Gastroesophageal sphincter (tissue), 3 donors: ENCODE results near the gene FBXW2.

ENCODE experiments used
- CTCF ChIP-seq, 4 experiments: fragments of 200-600 bp in 2 of 4; fragments of 450-650 bp in 2 of 4; sonication (generic) in 1 of 4; IDR thresholded peaks; one replicate each; pipeline ENCODE4 v1.5.1; 2017 to 2019; ENCODE audit warnings: antibody characterized with exemption in 4 of 4, mild to moderate bottlenecking in 2 of 4, moderate library complexity in 2 of 4
- POLR2A ChIP-seq, 2 donors: fragments of 450-650 bp; IDR thresholded peaks; one replicate each; pipeline ENCODE4 v1.6.1; 2017; ENCODE audit warnings: antibody characterized with exemption in 2 of 2, mild to moderate bottlenecking in 2 of 2, moderate library complexity in 1 of 2
- POLR2AphosphoS5 ChIP-seq: sonication (generic); formaldehyde crosslinking; IDR thresholded peaks from one replicate; pipeline ENCODE4 v1.6.1; 2017; ENCODE audit warnings: antibody characterized with exemption

DNA sequence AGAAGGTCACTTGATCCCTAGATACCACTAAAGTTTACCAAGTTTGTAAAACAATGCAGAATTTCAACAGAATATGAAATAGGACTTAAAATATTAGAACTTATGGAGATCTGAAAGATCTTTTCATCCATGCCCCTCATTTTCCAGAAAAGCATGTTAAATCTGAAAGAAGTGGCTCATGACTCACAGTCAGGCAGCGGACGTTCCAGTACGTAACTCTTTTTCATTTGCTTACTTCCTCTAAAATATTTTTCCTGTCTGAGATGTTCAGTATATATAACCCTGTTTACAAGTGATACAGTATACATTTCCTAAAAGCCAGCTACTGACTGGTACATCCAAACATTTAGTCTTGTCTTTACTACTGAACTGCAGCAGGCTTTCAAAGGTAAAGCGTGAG is 22.3 kb downstream of the FBXW2 start:
- TF ChIP-seq CTCF (IDR thresholded peaks at IDR 0.05) (no peak), POLR2A (IDR thresholded peaks at IDR 0.05) (no peak), POLR2AphosphoS5 (no peak)
